Neural crest cell (in vitro differentiated cells): Measurements from ENCODE around the gene RPS15A. TPM values are rescaled to one million over a fixed set of nuclear protein-coding genes. Genes with fewer than 3 reads are reported as not detected.

Source experiments
- DNase-seq: peaks from one replicate; pipeline ENCODE4 v3.0.0; 2021; ENCODE audit warnings: low read depth, mixed read lengths, low spot score
- H3K27ac Mint-ChIP-seq: one replicate; pipeline ENCODE4 v1.8.0; 2021; ENCODE audit warnings: mild to moderate bottlenecking, mixed read lengths; ENCODE audit not compliant: unreplicated experiment
- H3K27me3 Mint-ChIP-seq: 2 replicates; pipeline ENCODE4 v1.8.0; 2021; ENCODE audit warnings: low read depth, mild to moderate bottlenecking, mixed read lengths
- H3K36me3 Mint-ChIP-seq: 2 replicates; pipeline ENCODE4 v1.8.0; 2021; ENCODE audit warnings: low read depth, mild to moderate bottlenecking, mixed read lengths
- H3K4me1 Mint-ChIP-seq: 2 replicates; pipeline ENCODE4 v1.8.0; 2021; ENCODE audit warnings: mixed read lengths
- H3K4me3 Mint-ChIP-seq: one replicate; pipeline ENCODE4 v1.8.0; 2021; ENCODE audit warnings: mild to moderate bottlenecking, mixed read lengths
- H3K9me3 Mint-ChIP-seq: 2 replicates; pipeline ENCODE4 v1.8.0; 2021; ENCODE audit warnings: mixed read lengths
- CTCF ChIP-seq: fragments of 200-600 bp; sonication (generic); conservative IDR thresholded peaks from 2 replicates; pipeline ENCODE4 v1.5.0; 2021; ENCODE audit warnings: antibody characterized with exemption, mild to moderate bottlenecking
- total RNA-seq: library from RNA; stranded (reverse); gene quantifications from 2 replicates; pipeline ENCODE4 v1.2.1, GENCODE V29; 2021

Gene RPS15A
- total RNA-seq, 1 donor from 2014 or later = 1,697 TPM

- no peak for TF ChIP-seq CTCF
- H3K27me3 Mint-ChIP-seq = peaks cover 1% of the 10 kb centered on the region
- no peaks in the 10 kb centered on the region for H3K9me3 Mint-ChIP-seq
- no peak for DNase-seq
- H3K36me3 Mint-ChIP-seq = peaks cover 14% of the 10 kb centered on the region
- no peak overlapping the region for H3K4me3 Mint-ChIP-seq
- H3K4me1 Mint-ChIP-seq = peaks cover 25% of the 10 kb centered on the region
- no peak overlapping the region for H3K27ac Mint-ChIP-seq
Measured at GRCh38 chr16:18796377-18796776, 6.2 kb upstream of the RPS15A start.

GRCh38 chr16:18792836-18793433 lies 2.8 kb upstream of the RPS15A start:
- TF ChIP-seq CTCF = no peak
- DNase-seq = no peak
- peaks cover 35% of the 10 kb centered on the region for H3K36me3 Mint-ChIP-seq
- H3K4me3 Mint-ChIP-seq = no peak overlapping the region
- H3K9me3 Mint-ChIP-seq = peaks cover 3% of the 10 kb centered on the region
- H3K27ac Mint-ChIP-seq = no peak overlapping the region
- peaks cover 23% of the 10 kb centered on the region for H3K4me1 Mint-ChIP-seq
- H3K27me3 Mint-ChIP-seq = peaks cover 3% of the 10 kb centered on the region

- H3K9me3 Mint-ChIP-seq = peaks cover 3% of the 10 kb centered on the region
- H3K4me1 Mint-ChIP-seq = peaks cover 54% of the 10 kb centered on the region
- no peak for TF ChIP-seq CTCF
- peak overlapping the region; percentile 95 for H3K4me3 Mint-ChIP-seq
- peak overlapping the region; percentile 100 for H3K27ac Mint-ChIP-seq
- DNase-seq = no peak
- H3K27me3 Mint-ChIP-seq = peaks cover 3% of the 10 kb centered on the region
- peaks cover 57% of the 10 kb centered on the region for H3K36me3 Mint-ChIP-seq
Measured at GRCh38 chr16:18789515-18789849, 652 bp downstream of the RPS15A start.

- peak overlapping the region; percentile 100 for H3K27ac Mint-ChIP-seq
- TF ChIP-seq CTCF = no peak
- H3K36me3 Mint-ChIP-seq = peaks cover 54% of the 10 kb centered on the region
- H3K27me3 Mint-ChIP-seq = peaks cover 3% of the 10 kb centered on the region
- H3K4me3 Mint-ChIP-seq = peak overlapping the region; percentile 95
- no peak for DNase-seq
- H3K9me3 Mint-ChIP-seq = peaks cover 3% of the 10 kb centered on the region
- H3K4me1 Mint-ChIP-seq = peaks cover 54% of the 10 kb centered on the region
Measured at GRCh38 chr16:18788828-18789514, 1.2 kb downstream of the RPS15A start.

- Mint-ChIP-seq H3K9me3 (no peaks in the 10 kb centered on the region), H3K4me3 (peak overlapping the region; percentile 65), H3K36me3 (peaks cover 50% of the 10 kb centered on the region), H3K4me1 (peaks cover 53% of the 10 kb centered on the region), H3K27ac (no peak overlapping the region), H3K27me3 (peaks cover under 1% of the 10 kb centered on the region)
- TF ChIP-seq CTCF = no peak
- no peak for DNase-seq
Measured at GRCh38 chr16:18784917-18785623, 5.1 kb downstream of the RPS15A start.
